Spinal cord (tissue), 10 donors: ENCODE results near the gene SOX13. TPM values are rescaled to one million over a fixed set of nuclear protein-coding genes. Genes with fewer than 3 reads are reported as not detected.

Source experiments
- DNase-seq, 6 donors: peaks; one replicate each; pipeline versions ENCODE4 v3.0.0 to v3.0.0-alpha.2; 2013 to 2015; ENCODE audit warnings: low spot score in 6 of 6, low read depth in 4 of 6
- H3K27ac ChIP-seq: one replicate; pipeline ENCODE4 v1.5.1; 2013; ENCODE audit warnings: low read depth, low read length, control low read depth
- H3K27me3 ChIP-seq: one replicate; pipeline ENCODE4 v1.6.1; 2013; ENCODE audit warnings: low read length; ENCODE audit not compliant: control insufficient read depth, insufficient read depth
- H3K36me3 ChIP-seq: one replicate; pipeline ENCODE4 v1.6.1; 2013; ENCODE audit warnings: low read length; ENCODE audit not compliant: control insufficient read depth, insufficient read depth
- H3K4me1 ChIP-seq: one replicate; pipeline ENCODE4 v1.6.1; 2013; ENCODE audit warnings: low read length; ENCODE audit not compliant: control insufficient read depth, insufficient read depth
- H3K4me3 ChIP-seq: one replicate; pipeline ENCODE4 v1.5.1; 2013; ENCODE audit warnings: low read depth, low read length, control low read depth
- H3K9me3 ChIP-seq: one replicate; pipeline ENCODE4 v1.6.1; 2013; ENCODE audit warnings: low read length; ENCODE audit not compliant: control insufficient read depth, insufficient read depth
- WGBS: methylation state at CpG from one replicate; pipeline ENCODE4 v1.1.5; 2013; ENCODE audit warnings: missing lambda C conversion rate; ENCODE audit not compliant: insufficient coverage; 5-methylcytosine and 5-hydroxymethylcytosine counted together
- polyA plus RNA-seq, 2 donors: library from polyadenylated mRNA; unstranded; fragments of 120-200 nt; gene quantifications; one replicate each; pipeline ENCODE4 v1.2.1, GENCODE V29; 2013; ENCODE audit not compliant: insufficient read length in 2 of 2
- total RNA-seq, 2 donors: library from RNA; depleted of rRNA in 1 of 2; stranded (reverse); fragments of 120-200 nt in 1 of 2; fragments of >200 nt in 1 of 2; gene quantifications; one replicate each; pipeline versions ENCODE4 v1.2.3 to v1.2.4, GENCODE V29; 2013 to 2014
- donor health status: healthy.

SOX13 gene
- total and polyA plus RNA-seq, 4 donors, result 8.4 to 49.6 (median 31.5) TPM

DNA sequence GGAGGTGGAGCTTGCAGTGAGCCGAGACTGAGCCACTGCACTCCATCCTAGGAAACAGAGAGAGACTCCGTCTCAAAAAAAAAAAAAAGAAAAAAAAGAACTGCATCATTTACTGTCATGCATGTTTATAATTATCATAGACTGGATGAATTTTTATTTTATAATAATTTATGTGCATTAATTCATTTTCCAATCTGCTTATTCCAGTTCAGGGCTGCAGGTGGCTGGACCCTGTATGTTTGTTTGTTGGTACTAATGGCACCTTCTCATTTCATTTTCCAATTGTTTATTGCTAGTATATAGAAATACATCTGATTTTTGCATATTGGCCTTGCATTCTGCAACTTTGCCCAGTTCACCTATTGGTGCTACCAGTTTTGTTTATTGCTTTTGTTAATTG lies 19.0 kb upstream of the SOX13 start:
- Histone ChIP-seq H3K4me1 (no peaks in the 10 kb centered on the region), H3K36me3 (no peaks in the 10 kb centered on the region)
- DNase-seq, result no peak

GRCh38 chr1:204059970-204060369 lies 12.9 kb upstream of the SOX13 start:
- WGBS, result 88% methylated on average over 4 of the region's 7 CpGs
- H3K27ac ChIP-seq, result no peak overlapping the region
- no peak for DNase-seq
- H3K4me3 ChIP-seq, result no peak overlapping the region
- H3K9me3 ChIP-seq, result no peaks in the 10 kb centered on the region
- H3K4me1 ChIP-seq, result peaks cover 3% of the 10 kb centered on the region
- H3K36me3 ChIP-seq, result no peaks in the 10 kb centered on the region
- no peaks in the 10 kb centered on the region for H3K27me3 ChIP-seq

More for the DNA sequence above, 19.0 kb upstream of the SOX13 start:
- no CpG with 5 or more reads among the region's 2 CpGs for WGBS
- H3K4me3 ChIP-seq, result no peak overlapping the region
- no peak overlapping the region for H3K27ac ChIP-seq
- H3K27me3 ChIP-seq, result no peaks in the 10 kb centered on the region
- no peaks in the 10 kb centered on the region for H3K9me3 ChIP-seq

GRCh38 chr1:204062106-204062505 lies 10.8 kb upstream of the SOX13 start:
- DNase-seq, result no peak
- Histone ChIP-seq H3K4me1 (peaks cover 13% of the 10 kb centered on the region), H3K9me3 (no peaks in the 10 kb centered on the region), H3K4me3 (no peak overlapping the region), H3K36me3 (no peaks in the 10 kb centered on the region), H3K27ac (no peak overlapping the region), H3K27me3 (no peaks in the 10 kb centered on the region)
- WGBS, result no CpG with 5 or more reads among the region's 2 CpGs

GRCh38 chr1:204065174-204065985 lies 7.5 kb upstream of the SOX13 start:
- peak in 3 of 6 donors; percentile 52 to 84 (median 80) for DNase-seq
- H3K9me3 ChIP-seq, result no peaks in the 10 kb centered on the region
- no peaks in the 10 kb centered on the region for H3K27me3 ChIP-seq
- WGBS, result 46% methylated on average over 3 of the region's 8 CpGs
- H3K4me3 ChIP-seq, result peak overlapping the region; percentile 2
- peaks cover 13% of the 10 kb centered on the region for H3K4me1 ChIP-seq
- peak overlapping the region; percentile 59 for H3K27ac ChIP-seq
- H3K36me3 ChIP-seq, result no peaks in the 10 kb centered on the region

GRCh38 chr1:204065986-204066300 lies 7.0 kb upstream of the SOX13 start:
- H3K4me3 ChIP-seq, result no peak overlapping the region

GRCh38 chr1:204067935-204068334 lies 5.0 kb upstream of the SOX13 start:
- no CpG with 5 or more reads among the region's 5 CpGs for WGBS
- Histone ChIP-seq H3K4me1 (peaks cover 20% of the 10 kb centered on the region), H3K27ac (no peak overlapping the region), H3K27me3 (no peaks in the 10 kb centered on the region), H3K4me3 (no peak overlapping the region), H3K36me3 (no peaks in the 10 kb centered on the region), H3K9me3 (no peaks in the 10 kb centered on the region)
- DNase-seq, result no peak

More at GRCh38 chr1:204065986-204066300, 7.0 kb upstream of the SOX13 start:
- Histone ChIP-seq H3K4me1 (peaks cover 13% of the 10 kb centered on the region), H3K36me3 (no peaks in the 10 kb centered on the region), H3K9me3 (no peaks in the 10 kb centered on the region), H3K27ac (peak overlapping the region; percentile 59), H3K27me3 (no peaks in the 10 kb centered on the region)
- DNase-seq, result no peak
- 88% methylated on average over 6 of the region's 7 CpGs for WGBS

DNA sequence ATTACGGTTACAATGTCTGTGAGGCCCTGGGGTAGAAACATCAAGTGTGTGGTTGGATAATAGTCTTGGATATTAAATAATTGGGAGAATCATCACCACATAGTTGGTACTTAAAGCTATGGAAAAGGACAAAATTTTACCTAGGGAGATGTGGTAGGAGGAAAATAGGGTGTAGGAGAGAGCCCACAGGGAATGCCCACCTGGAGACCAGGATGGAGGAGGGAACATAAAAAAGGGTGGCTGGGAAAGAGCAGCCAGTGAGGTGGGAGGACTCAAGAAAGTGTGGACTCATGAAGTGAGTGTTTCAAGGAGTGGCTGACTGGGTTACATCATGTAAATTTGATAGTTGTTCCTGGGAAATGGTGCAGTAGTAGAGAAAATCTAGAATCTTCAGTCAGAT lies 3.0 kb upstream of the SOX13 start:
- H3K9me3 ChIP-seq, result no peaks in the 10 kb centered on the region
- H3K36me3 ChIP-seq, result no peaks in the 10 kb centered on the region
- no CpG with 5 or more reads among the region's 1 CpG for WGBS
- H3K27ac ChIP-seq, result no peak overlapping the region
- no peak for DNase-seq
- H3K4me3 ChIP-seq, result no peak overlapping the region
- H3K4me1 ChIP-seq, result peaks cover 29% of the 10 kb centered on the region
- no peaks in the 10 kb centered on the region for H3K27me3 ChIP-seq

- no peak for DNase-seq
- WGBS, result 94% methylated on average over 6 of the region's 6 CpGs
- Histone ChIP-seq H3K9me3 (no peaks in the 10 kb centered on the region), H3K4me3 (no peak overlapping the region), H3K27me3 (no peaks in the 10 kb centered on the region), H3K4me1 (peaks cover 26% of the 10 kb centered on the region), H3K27ac (no peak overlapping the region), H3K36me3 (no peaks in the 10 kb centered on the region)
These were observed 2.0 kb upstream of the SOX13 start for GRCh38 chr1:204070895-204071294.

DNA sequence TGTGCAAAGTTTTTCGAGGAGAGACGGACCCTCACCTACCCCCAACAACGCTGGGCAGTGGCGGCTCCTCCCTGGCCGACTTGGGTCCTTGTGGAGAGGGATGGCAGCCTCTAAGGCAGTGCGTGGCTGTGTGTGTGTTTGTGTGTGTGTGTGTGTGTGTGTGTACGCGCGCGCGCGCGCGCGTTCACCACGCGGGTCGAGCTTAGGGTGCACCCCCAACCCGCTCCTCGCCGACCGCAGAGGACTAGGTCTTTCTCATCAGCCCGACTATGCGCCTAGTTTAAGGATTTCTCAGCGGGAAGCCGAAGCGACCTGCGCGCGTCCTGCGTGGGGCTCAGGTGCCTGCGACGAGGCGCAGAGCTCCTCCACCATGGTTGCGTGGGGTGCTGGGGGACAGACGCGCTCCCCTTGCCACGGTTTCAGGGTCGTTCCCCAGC lies 940 bp downstream of the SOX13 start:
- peak overlapping the region; percentile 72 for H3K27ac ChIP-seq
- 0% methylated on average over 35 of the region's 39 CpGs for WGBS
- H3K36me3 ChIP-seq, result no peaks in the 10 kb centered on the region

More for the DNA sequence above, 940 bp downstream of the SOX13 start:
- no peaks in the 10 kb centered on the region for H3K9me3 ChIP-seq
- peaks cover 49% of the 10 kb centered on the region for H3K4me1 ChIP-seq
- H3K4me3 ChIP-seq, result peak overlapping the region; percentile 83
- DNase-seq, result peak in 2 of 6 donors; percentile 64 to 71
- no peaks in the 10 kb centered on the region for H3K27me3 ChIP-seq
